Measurements from ENCODE around the gene PTRH2. TPM values are rescaled to one million over a fixed set of nuclear protein-coding genes. Genes with fewer than 3 reads are reported as not detected.

The PTRH2 gene
- total RNA-seq, 1 donor from 2014 or later: 18.0 TPM

DNA sequence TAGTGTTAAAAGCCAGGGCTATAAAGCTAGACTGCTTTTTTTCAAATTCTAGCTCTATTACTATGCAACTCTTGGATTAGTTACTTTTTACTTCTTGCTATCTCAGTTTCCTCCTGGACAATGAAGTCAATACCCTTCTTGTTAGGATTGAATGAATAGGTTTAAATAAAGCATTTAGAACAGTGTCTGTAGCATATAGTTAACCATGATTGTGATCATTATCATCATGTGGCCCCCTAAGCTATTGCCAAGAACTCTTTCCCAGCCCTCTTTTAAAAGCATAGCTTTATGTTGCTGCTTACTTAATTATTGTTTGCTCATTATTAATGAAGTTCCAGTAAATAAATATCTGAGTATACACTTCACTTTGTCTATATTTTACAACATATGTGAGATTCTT lies 4.7 kb upstream of the PTRH2 start:
- TF ChIP-seq, protein P1, sequence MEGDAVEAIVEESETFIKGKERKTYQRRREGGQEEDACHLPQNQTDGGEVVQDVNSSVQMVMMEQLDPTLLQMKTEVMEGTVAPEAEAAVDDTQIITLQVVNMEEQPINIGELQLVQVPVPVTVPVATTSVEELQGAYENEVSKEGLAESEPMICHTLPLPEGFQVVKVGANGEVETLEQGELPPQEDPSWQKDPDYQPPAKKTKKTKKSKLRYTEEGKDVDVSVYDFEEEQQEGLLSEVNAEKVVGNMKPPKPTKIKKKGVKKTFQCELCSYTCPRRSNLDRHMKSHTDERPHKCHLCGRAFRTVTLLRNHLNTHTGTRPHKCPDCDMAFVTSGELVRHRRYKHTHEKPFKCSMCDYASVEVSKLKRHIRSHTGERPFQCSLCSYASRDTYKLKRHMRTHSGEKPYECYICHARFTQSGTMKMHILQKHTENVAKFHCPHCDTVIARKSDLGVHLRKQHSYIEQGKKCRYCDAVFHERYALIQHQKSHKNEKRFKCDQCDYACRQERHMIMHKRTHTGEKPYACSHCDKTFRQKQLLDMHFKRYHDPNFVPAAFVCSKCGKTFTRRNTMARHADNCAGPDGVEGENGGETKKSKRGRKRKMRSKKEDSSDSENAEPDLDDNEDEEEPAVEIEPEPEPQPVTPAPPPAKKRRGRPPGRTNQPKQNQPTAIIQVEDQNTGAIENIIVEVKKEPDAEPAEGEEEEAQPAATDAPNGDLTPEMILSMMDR (IDR thresholded peaks at IDR 0.05): no peak

DNA sequence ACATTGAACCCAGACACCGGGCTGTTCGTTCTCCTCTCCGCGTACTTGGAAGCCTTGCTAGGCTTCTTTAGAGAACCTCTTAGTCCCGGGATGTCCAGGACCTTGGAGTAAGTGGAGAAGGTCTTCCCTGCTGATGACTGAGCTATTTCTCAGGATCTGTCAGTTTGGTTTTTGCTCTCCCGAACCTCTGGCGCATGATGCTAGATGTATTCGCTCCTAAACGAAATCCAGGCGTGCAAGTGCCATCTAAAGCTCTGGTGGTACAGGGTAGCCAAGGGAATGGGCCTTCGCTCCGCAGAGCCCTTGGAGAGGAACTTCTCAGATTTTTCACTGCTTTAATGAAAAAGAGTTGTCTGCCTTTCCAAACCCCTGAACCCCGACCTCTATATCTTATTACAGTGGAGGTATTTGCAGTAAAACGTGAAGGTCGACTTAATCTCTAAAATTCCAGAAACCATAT lies 771 bp upstream of the PTRH2 start:
- H3K27me3 Mint-ChIP-seq (ENCODE audit: low read depth): no peaks in the 10 kb centered on the region
- DNase-seq (ENCODE audit: low spot score): no peak
- peaks cover 54% of the 10 kb centered on the region for H3K4me1 Mint-ChIP-seq (ENCODE audit: low read depth)
- peaks cover 2% of the 10 kb centered on the region for H3K36me3 Mint-ChIP-seq (ENCODE audit: low read depth)
- TF ChIP-seq, protein P1 (IDR thresholded peaks at IDR 0.05): no peak
- H3K9me3 Mint-ChIP-seq (ENCODE audit: low read depth): no peaks in the 10 kb centered on the region
- H3K27ac Mint-ChIP-seq (ENCODE audit: unreplicated experiment): peak overlapping the region; percentile 99
- peak overlapping the region; percentile 98 for H3K4me3 Mint-ChIP-seq (ENCODE audit: unreplicated experiment)

More for the DNA sequence above, 4.7 kb upstream of the PTRH2 start:
- Mint-ChIP-seq H3K9me3 (ENCODE audit: low read depth) (no peaks in the 10 kb centered on the region), H3K4me3 (ENCODE audit: unreplicated experiment) (no peak overlapping the region), H3K4me1 (ENCODE audit: low read depth) (peaks cover 40% of the 10 kb centered on the region), H3K36me3 (ENCODE audit: low read depth) (peaks cover 2% of the 10 kb centered on the region), H3K27ac (ENCODE audit: unreplicated experiment) (no peak overlapping the region), H3K27me3 (ENCODE audit: low read depth) (no peaks in the 10 kb centered on the region)
- no peak for DNase-seq (ENCODE audit: low spot score)

DNA sequence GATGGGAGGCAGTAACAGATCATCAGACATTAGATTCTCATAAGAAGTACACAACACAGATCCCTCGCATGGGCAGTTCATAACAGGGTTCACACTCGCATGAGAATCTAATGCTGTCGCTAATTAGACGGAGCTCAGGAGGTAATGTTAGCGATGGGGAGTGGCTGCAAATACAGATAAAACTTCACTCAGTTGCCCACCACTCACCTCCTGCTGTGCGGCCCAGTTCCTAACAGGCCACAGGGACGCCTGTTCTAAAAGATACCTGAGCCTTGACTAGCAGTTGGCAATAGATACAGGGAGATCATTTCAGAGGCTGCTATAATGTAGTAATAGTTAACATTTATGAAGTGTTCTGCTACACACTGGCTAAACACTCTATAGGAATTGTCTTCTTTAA lies 4.9 kb downstream of the PTRH2 start:
- H3K27ac Mint-ChIP-seq (ENCODE audit: unreplicated experiment): no peak overlapping the region
- no peaks in the 10 kb centered on the region for H3K9me3 Mint-ChIP-seq (ENCODE audit: low read depth)
- no peaks in the 10 kb centered on the region for H3K27me3 Mint-ChIP-seq (ENCODE audit: low read depth)
- peaks cover 18% of the 10 kb centered on the region for H3K36me3 Mint-ChIP-seq (ENCODE audit: low read depth)
- TF ChIP-seq, protein P1 (IDR thresholded peaks at IDR 0.05): no peak
- no peak overlapping the region for H3K4me3 Mint-ChIP-seq (ENCODE audit: unreplicated experiment)
- DNase-seq (ENCODE audit: low spot score): no peak
- peaks cover 30% of the 10 kb centered on the region for H3K4me1 Mint-ChIP-seq (ENCODE audit: low read depth)

DNA sequence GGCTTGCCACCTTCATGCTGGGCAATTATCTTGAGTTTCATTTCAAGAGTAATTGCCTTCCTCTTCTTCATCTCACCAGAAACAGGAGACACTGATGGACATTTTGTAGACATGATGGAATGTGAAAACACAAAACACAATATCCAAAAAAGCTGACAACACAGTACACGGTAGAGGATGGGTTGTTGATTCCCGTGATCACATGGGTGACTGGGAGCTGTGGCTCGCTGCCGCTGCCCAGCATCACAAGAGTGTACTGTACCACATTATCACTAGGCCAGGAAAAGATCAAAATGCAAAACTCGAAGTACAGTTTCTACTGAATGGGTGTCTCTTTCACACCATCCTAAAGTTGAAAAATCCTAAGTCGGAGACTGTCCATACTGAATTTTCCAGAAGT lies 7.4 kb downstream of the PTRH2 start:
- Mint-ChIP-seq H3K4me1 (ENCODE audit: low read depth) (peaks cover 15% of the 10 kb centered on the region), H3K36me3 (ENCODE audit: low read depth) (peaks cover 26% of the 10 kb centered on the region)

DNA sequence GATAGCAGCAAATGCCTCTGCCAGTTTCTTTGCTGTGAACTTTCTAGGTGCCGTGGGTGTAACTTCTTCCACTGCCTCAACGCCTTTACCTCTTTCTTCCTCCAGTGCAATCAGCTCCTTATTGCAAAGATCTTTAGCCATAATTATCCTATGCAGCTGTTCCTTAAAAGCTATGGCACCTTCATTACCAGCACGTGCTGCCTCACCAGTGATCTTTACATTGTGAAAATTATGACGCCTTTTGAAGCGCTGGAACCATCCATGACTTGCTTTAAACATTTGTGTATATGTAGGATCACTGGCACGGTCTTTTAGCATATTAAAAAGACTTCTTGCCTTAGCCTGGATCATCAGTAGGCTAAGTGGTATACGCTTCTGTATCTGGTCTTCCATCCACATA lies 8.0 kb downstream of the PTRH2 start:
- no peak overlapping the region for H3K27ac Mint-ChIP-seq (ENCODE audit: unreplicated experiment)
- no peaks in the 10 kb centered on the region for H3K9me3 Mint-ChIP-seq (ENCODE audit: low read depth)

More for the DNA sequence above, 7.4 kb downstream of the PTRH2 start:
- no peaks in the 10 kb centered on the region for H3K9me3 Mint-ChIP-seq (ENCODE audit: low read depth)
- H3K27me3 Mint-ChIP-seq (ENCODE audit: low read depth): no peaks in the 10 kb centered on the region
- peak overlapping the region; percentile 3 for H3K27ac Mint-ChIP-seq (ENCODE audit: unreplicated experiment)
- TF ChIP-seq, protein P1 (IDR thresholded peaks at IDR 0.05): no peak
- no peak overlapping the region for H3K4me3 Mint-ChIP-seq (ENCODE audit: unreplicated experiment)
- no peak for DNase-seq (ENCODE audit: low spot score)

More for the DNA sequence above, 8.0 kb downstream of the PTRH2 start:
- peaks cover 31% of the 10 kb centered on the region for H3K36me3 Mint-ChIP-seq (ENCODE audit: low read depth)
- H3K27me3 Mint-ChIP-seq (ENCODE audit: low read depth): no peaks in the 10 kb centered on the region
- H3K4me1 Mint-ChIP-seq (ENCODE audit: low read depth): peaks cover 10% of the 10 kb centered on the region
- no peak overlapping the region for H3K4me3 Mint-ChIP-seq (ENCODE audit: unreplicated experiment)
- TF ChIP-seq, protein P1 (IDR thresholded peaks at IDR 0.05): no peak
- no peak for DNase-seq (ENCODE audit: low spot score)
